A673 (cell line): Measurements from ENCODE around the gene DENND1A. TPM values are rescaled to one million over a fixed set of nuclear protein-coding genes. Genes with fewer than 3 reads are reported as not detected.

Source experiments
- BruUV-seq: library from RNA; stranded (reverse); fragments of 400-500 nt; replicated peaks from 2 replicates; lab custom pipeline; 2021; lab: Mats Ljungman, UMichigan
- CTCF ChIA-PET: fragments of 300-600 bp; sonication (Branson Sonifier 250); formaldehyde crosslinking; loops from one replicate; lab custom pipeline; 2022; ENCODE audit warnings: antibody characterized with exemption; lab: Charles Lee
- POLR2A ChIA-PET: fragments of 300-600 bp; sonication (Branson Sonifier 250); formaldehyde crosslinking; loops from one replicate; lab custom pipeline; 2022; ENCODE audit warnings: antibody characterized with exemption; ENCODE audit not compliant: low non-redundant PET; lab: Charles Lee
- DNase-seq: peaks from one replicate; pipeline ENCODE4 v3.0.0-alpha.2; 2015; ENCODE audit warnings: low spot score
- H3K27ac ChIP-seq: fragments of 200-600 bp; sonication (generic); 2 replicates; pipeline ENCODE4 v1.5.1; 2016; ENCODE audit warnings: mixed run types, low read depth, mild to moderate bottlenecking, mixed read lengths, antibody characterized with exemption, low read length; ENCODE audit not compliant: poor library complexity, severe bottlenecking
- H3K27me3 ChIP-seq: fragments of 200-600 bp; sonication (generic); replicated peaks from 2 replicates; pipeline ENCODE4 v1.6.1; 2017; ENCODE audit warnings: mixed run types, low read depth, mild to moderate bottlenecking, mixed read lengths, antibody characterized with exemption, low read length; ENCODE audit not compliant: insufficient read depth, poor library complexity
- H3K36me3 ChIP-seq: fragments of 200-600 bp; sonication (generic); 2 replicates; pipeline ENCODE4 v1.6.1; 2016; ENCODE audit warnings: mixed run types, mild to moderate bottlenecking, mixed read lengths, antibody characterized with exemption, low read length; ENCODE audit not compliant: insufficient read depth, poor library complexity, severe bottlenecking
- H3K4me1 ChIP-seq: fragments of 200-600 bp; sonication (generic); 2 replicates; pipeline ENCODE4 v1.6.1; 2017; ENCODE audit warnings: mixed run types, mild to moderate bottlenecking, mixed read lengths, antibody characterized with exemption, low read length; ENCODE audit not compliant: insufficient read depth, poor library complexity, severe bottlenecking
- H3K4me3 ChIP-seq: fragments of 200-600 bp; sonication (generic); 2 replicates; pipeline ENCODE4 v1.5.1; 2016; ENCODE audit warnings: low read depth, mixed run types, mild to moderate bottlenecking, mixed read lengths, low read length; ENCODE audit not compliant: poor library complexity, severe bottlenecking
- H3K9me3 ChIP-seq: fragments of 200-600 bp; sonication (generic); 2 replicates; pipeline ENCODE4 v1.6.1; 2016; ENCODE audit warnings: mixed run types, low read depth, mild to moderate bottlenecking, mixed read lengths, antibody characterized with exemption, low read length; ENCODE audit not compliant: poor library complexity, severe bottlenecking
- EZH2 ChIP-seq: fragments of 200-600 bp; sonication (generic); IDR thresholded peaks from 2 replicates; pipeline ENCODE4 v1.6.1; 2017; ENCODE audit warnings: borderline replicate concordance, low read depth, mild to moderate bottlenecking, mixed read lengths, antibody characterized with exemption, low read length; ENCODE audit not compliant: poor library complexity, severe bottlenecking
- intact Hi-C: fragments of 100-400 bp; cut with micrococcal nuclease; formaldehyde crosslinking; loops from one replicate; pipeline ENCODE4 v1.10.0; 2022; ENCODE audit not compliant: unreplicated experiment
- total RNA-seq: library from RNA; stranded (reverse); gene quantifications from 2 replicates; pipeline ENCODE4 v1.2.3, GENCODE V29; 2021
- TF ChIP-seq, protein P1 (sequence below): fragments of 300-800, 200-600 bp; sonication (generic); conservative IDR thresholded peaks from 2 replicates; pipeline ENCODE4 v1.5.1; 2017; ENCODE audit warnings: low read depth, mild to moderate bottlenecking, antibody characterized with exemption, low read length, moderate library complexity, mixed read lengths

Gene DENND1A
- total RNA-seq, 1 experiment from 2014 or later = 12.0 TPM

DNA sequence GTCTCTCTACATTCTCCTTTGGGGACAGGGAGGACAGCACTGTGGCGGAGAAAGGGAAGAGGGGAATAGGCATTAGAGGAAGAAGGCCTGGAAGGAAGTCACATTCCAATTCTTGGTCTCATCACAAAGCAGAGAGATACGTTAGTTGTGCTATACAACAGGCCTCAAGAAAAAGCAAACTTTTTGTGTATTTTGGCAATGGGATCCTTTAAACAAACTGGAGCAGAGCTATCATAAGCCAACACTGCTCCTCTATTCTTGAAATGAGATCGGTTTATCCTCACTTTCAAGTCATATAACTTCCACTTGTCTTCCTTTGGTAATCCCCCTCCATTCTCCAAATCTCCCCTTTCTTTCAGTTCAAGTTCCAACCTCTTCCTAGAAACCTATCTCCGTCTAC lies 6.5 kb downstream of the DENND1A start:
- no peak for DNase-seq
- ChIA-PET CTCF (no interaction called here), POLR2A (no interaction called here)
- Histone ChIP-seq H3K27ac (no peak overlapping the region), H3K4me1 (peaks cover 34% of the 10 kb centered on the region), H3K36me3 (no peaks in the 10 kb centered on the region), H3K9me3 (no peaks in the 10 kb centered on the region), H3K27me3 (no peaks in the 10 kb centered on the region), H3K4me3 (no peak overlapping the region)
- no TSS peak for BruUV-seq
- intact Hi-C loops = no loop called here
- TF ChIP-seq, protein P1, sequence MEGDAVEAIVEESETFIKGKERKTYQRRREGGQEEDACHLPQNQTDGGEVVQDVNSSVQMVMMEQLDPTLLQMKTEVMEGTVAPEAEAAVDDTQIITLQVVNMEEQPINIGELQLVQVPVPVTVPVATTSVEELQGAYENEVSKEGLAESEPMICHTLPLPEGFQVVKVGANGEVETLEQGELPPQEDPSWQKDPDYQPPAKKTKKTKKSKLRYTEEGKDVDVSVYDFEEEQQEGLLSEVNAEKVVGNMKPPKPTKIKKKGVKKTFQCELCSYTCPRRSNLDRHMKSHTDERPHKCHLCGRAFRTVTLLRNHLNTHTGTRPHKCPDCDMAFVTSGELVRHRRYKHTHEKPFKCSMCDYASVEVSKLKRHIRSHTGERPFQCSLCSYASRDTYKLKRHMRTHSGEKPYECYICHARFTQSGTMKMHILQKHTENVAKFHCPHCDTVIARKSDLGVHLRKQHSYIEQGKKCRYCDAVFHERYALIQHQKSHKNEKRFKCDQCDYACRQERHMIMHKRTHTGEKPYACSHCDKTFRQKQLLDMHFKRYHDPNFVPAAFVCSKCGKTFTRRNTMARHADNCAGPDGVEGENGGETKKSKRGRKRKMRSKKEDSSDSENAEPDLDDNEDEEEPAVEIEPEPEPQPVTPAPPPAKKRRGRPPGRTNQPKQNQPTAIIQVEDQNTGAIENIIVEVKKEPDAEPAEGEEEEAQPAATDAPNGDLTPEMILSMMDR = no peak
- TF ChIP-seq EZH2 = no peak

DNA sequence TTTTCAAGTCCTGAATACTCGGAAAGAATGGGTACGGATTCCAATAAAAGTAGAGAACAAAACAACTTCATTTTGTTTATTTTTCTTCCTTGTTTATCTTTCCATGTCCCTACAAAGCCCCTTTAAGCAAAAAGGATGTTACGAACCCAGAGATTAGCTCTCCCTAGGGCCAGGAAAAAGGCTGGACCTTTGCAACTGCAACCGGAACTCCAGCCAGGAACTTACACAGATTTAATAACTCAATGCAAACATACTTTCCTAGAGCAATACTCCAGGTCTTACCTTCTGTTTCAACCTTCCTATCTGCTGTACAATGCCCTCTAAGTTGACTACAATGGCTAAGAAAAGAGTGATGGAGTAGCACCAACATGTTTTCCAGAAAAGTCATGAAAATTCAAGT lies 7.0 kb downstream of the DENND1A start:
- CTCF ChIA-PET = no interaction called here
- H3K4me3 ChIP-seq = no peak overlapping the region
- no peaks in the 10 kb centered on the region for H3K9me3 ChIP-seq
- TF ChIP-seq EZH2 = no peak
- TF ChIP-seq, protein P1 = no peak
- no TSS peak for BruUV-seq
- no peaks in the 10 kb centered on the region for H3K36me3 ChIP-seq
- intact Hi-C loops = no loop called here
- no peaks in the 10 kb centered on the region for H3K27me3 ChIP-seq
- peaks cover 29% of the 10 kb centered on the region for H3K4me1 ChIP-seq
- H3K27ac ChIP-seq = no peak overlapping the region
- DNase-seq = no peak
- POLR2A ChIA-PET = no interaction called here

DNA sequence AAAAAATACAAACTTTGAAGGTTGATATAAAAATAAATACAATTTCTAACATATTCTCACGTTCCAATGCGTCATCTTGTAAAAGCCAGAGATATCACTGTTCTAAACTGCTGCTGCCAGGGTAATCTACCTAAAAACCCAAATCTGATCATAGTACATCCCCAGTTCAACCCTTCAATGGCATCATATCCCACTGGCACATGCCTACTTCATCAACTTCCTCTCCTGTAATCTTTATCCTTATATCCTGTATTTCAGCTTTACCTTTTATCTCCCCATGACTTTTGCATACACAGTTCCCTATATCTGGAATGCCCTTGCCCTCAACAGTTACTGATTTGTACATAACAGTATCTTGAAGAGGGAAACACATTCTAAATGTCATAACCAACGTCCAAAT lies 7.5 kb downstream of the DENND1A start:
- no peak overlapping the region for H3K27ac ChIP-seq

More for the DNA sequence above, 7.5 kb downstream of the DENND1A start:
- intact Hi-C loops = no loop called here
- Histone ChIP-seq H3K9me3 (no peaks in the 10 kb centered on the region), H3K4me3 (no peak overlapping the region), H3K36me3 (no peaks in the 10 kb centered on the region), H3K4me1 (peaks cover 24% of the 10 kb centered on the region), H3K27me3 (no peaks in the 10 kb centered on the region)
- TF ChIP-seq, protein P1 = no peak
- no peak for TF ChIP-seq EZH2
- no peak for DNase-seq
- ChIA-PET POLR2A (no interaction called here), CTCF (no interaction called here)
- BruUV-seq = no TSS peak
